HepG2 (cell line): ENCODE results near the gene ZDHHC24. TPM values are rescaled to one million over a fixed set of nuclear protein-coding genes. Genes with fewer than 3 reads are reported as not detected.

Experiments
- HDAC1 ChIP-seq: sonication (generic); formaldehyde crosslinking; IDR thresholded peaks from 2 replicates; pipeline ENCODE4 v1.5.1; 2020; ENCODE audit warnings: mild to moderate bottlenecking, missing genetic modification reagents
- KDM2A ChIP-seq: sonication (generic); formaldehyde crosslinking; IDR thresholded peaks from 2 replicates; pipeline ENCODE4 v1.4.0; 2020; ENCODE audit warnings: low read depth, missing genetic modification reagents, borderline replicate concordance
- MTF1 ChIP-seq: sonication (generic); formaldehyde crosslinking; IDR thresholded peaks from 2 replicates; pipeline ENCODE4 v1.5.0; 2020; ENCODE audit warnings: missing genetic modification reagents
- SALL1 ChIP-seq: sonication (generic); formaldehyde crosslinking; IDR thresholded peaks from 2 replicates; pipeline ENCODE4 v1.8.0; 2022; ENCODE audit warnings: mild to moderate bottlenecking, missing genetic modification reagents
- SP2 ChIP-seq: sonication (generic); formaldehyde crosslinking; IDR thresholded peaks from 2 replicates; pipeline ENCODE4 v1.5.1; 2020; ENCODE audit warnings: mild to moderate bottlenecking, missing genetic modification reagents
- TBP ChIP-seq: sonication (generic); formaldehyde crosslinking; IDR thresholded peaks from 2 replicates; pipeline ENCODE4 v1.5.0; 2020; ENCODE audit warnings: missing genetic modification reagents
- TEAD2 ChIP-seq: sonication (generic); formaldehyde crosslinking; IDR thresholded peaks from 2 replicates; pipeline ENCODE4 v1.9.0; 2021; ENCODE audit warnings: missing genetic modification reagents
- YEATS2 ChIP-seq: sonication (generic); formaldehyde crosslinking; IDR thresholded peaks from 2 replicates; pipeline ENCODE4 v1.4.0; 2020; ENCODE audit warnings: missing genetic modification reagents, borderline replicate concordance
- ZBTB7A ChIP-seq: sonication (generic); formaldehyde crosslinking; IDR thresholded peaks from 2 replicates; pipeline ENCODE4 v1.8.0; 2022; ENCODE audit warnings: mild to moderate bottlenecking, missing genetic modification reagents
- ZFY ChIP-seq: sonication (generic); formaldehyde crosslinking; IDR thresholded peaks from 2 replicates; pipeline ENCODE4 v1.4.0; 2020; ENCODE audit warnings: missing genetic modification reagents
- ZNF101 ChIP-seq: sonication (generic); formaldehyde crosslinking; IDR thresholded peaks from 2 replicates; pipeline ENCODE4 v1.4.0; 2020; ENCODE audit warnings: mild to moderate bottlenecking, low read depth, missing genetic modification reagents, borderline replicate concordance
- ZNF407 ChIP-seq: sonication (generic); formaldehyde crosslinking; IDR thresholded peaks from one replicate; pipeline ENCODE4 v1.5.1; 2020; ENCODE audit warnings: mild to moderate bottlenecking, missing genetic modification reagents; ENCODE audit errors: not compliant biosample characterization
- ZNF687 ChIP-seq: sonication (generic); formaldehyde crosslinking; IDR thresholded peaks from 2 replicates; pipeline ENCODE4 v1.5.1; 2020; ENCODE audit warnings: mild to moderate bottlenecking, missing genetic modification reagents, moderate library complexity
- ZSCAN12 ChIP-seq: sonication (generic); formaldehyde crosslinking; IDR thresholded peaks from 2 replicates; pipeline ENCODE4 v1.9.0; 2021; ENCODE audit warnings: mild to moderate bottlenecking, missing genetic modification reagents
- polyA plus RNA-seq, 8 experiments: library from polyadenylated mRNA; depleted of rRNA in 3 of 8; stranded (reverse) in 7 of 8; unstranded in 1 of 8; fragments of >200 nt; fragmentation: Illumina TruSeq in 4 of 8; extraction: Trizol in 4 of 8; gene quantifications; 2 replicates each; pipeline versions ENCODE4 v1.2.1 to v1.2.3, GENCODE V29; 2011 to 2016; ENCODE audit warnings: low read depth in 4 of 8, missing spikeins in 1 of 8, mixed read lengths in 1 of 8; ENCODE audit not compliant: insufficient read depth in 1 of 8
- total RNA-seq, 5 experiments: library from RNA; depleted of rRNA; stranded (reverse); fragments of >200 nt; fragmentation: Illumina TruSeq; extraction: Trizol; gene quantifications; 2 replicates each; pipeline ENCODE4 v1.2.3, GENCODE V29; 2016; ENCODE audit warnings: low read depth in 1 of 5
- TF ChIP-seq, protein P1 (sequence below): IDR thresholded peaks from 2 replicates; pipeline ENCODE4 v1.6.1; 2016; ENCODE audit warnings: missing compliant biosample characterization, missing genetic modification reagents, borderline replicate concordance
- TF ChIP-seq, protein P2 (sequence below): sonication (generic); formaldehyde crosslinking; IDR thresholded peaks from 2 replicates; pipeline ENCODE4 v1.4.0; 2020; ENCODE audit warnings: low read depth, mild to moderate bottlenecking, missing genetic modification reagents

The ZDHHC24 gene
- total and polyA plus RNA-seq, 2 of the 13 experiments (the other 11 are each of a cell fraction or from before 2014, with no cell fraction given), result 4.3 TPM

DNA sequence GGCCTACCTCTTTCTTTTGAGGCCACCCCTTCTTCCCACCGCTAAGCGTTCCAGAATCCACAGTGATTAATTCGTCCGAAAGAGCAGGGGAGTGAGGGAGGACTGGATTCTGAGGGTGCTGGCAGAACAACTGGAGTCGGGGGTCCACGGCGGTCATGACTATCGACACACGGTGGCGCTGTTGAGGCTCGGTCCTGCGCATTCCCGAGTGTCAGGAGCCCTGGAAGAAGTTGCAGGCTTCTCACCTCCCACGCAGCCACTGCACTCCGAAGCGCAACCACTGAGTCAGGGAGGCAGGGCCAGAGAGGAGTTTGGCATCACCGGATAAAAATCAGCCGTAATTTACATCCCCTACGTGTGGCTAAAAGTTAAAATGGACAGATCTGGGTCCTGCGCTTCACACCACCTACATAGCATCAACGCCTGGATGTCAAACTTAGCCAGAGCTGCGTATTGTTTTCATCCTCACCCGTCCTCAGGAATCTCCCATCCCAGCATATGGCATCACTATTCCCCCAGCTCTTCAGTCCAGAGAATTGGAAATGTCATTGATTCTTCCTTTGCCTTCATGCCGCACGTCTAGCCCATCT is 33.3 kb upstream of the ZDHHC24 start (continued):
- TF ChIP-seq YEATS2 (CRISPR knock-in tag), result no peak
- no peak for TF ChIP-seq TEAD2
- TF ChIP-seq, protein P1, sequence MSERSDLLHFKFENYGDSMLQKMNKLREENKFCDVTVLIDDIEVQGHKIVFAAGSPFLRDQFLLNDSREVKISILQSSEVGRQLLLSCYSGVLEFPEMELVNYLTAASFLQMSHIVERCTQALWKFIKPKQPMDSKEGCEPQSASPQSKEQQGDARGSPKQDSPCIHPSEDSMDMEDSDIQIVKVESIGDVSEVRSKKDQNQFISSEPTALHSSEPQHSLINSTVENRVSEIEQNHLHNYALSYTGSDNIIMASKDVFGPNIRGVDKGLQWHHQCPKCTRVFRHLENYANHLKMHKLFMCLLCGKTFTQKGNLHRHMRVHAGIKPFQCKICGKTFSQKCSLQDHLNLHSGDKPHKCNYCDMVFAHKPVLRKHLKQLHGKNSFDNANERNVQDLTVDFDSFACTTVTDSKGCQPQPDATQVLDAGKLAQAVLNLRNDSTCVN (CRISPR knock-in tag), result no peak
- no peak; the same call in 1 of the 2 replicates for TF ChIP-seq ZFY (CRISPR knock-in tag)
- peak; percentile 39; the same call in 1 of the 2 replicates for TF ChIP-seq KDM2A (CRISPR knock-in tag)
- TF ChIP-seq SP2 (CRISPR knock-in tag), result no peak
- no peak for TF ChIP-seq TBP (CRISPR knock-in tag)
- TF ChIP-seq ZNF407 (CRISPR knock-in tag), result peak; percentile 36
- TF ChIP-seq, protein P2, sequence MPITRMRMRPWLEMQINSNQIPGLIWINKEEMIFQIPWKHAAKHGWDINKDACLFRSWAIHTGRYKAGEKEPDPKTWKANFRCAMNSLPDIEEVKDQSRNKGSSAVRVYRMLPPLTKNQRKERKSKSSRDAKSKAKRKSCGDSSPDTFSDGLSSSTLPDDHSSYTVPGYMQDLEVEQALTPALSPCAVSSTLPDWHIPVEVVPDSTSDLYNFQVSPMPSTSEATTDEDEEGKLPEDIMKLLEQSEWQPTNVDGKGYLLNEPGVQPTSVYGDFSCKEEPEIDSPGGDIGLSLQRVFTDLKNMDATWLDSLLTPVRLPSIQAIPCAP (CRISPR knock-in tag), result no peak
- TF ChIP-seq MTF1 (CRISPR knock-in tag), result no peak
- peak; percentile 74 for TF ChIP-seq ZNF687 (CRISPR knock-in tag)
- TF ChIP-seq ZSCAN12 (CRISPR knock-in tag), result no peak
- TF ChIP-seq ZNF101 (CRISPR knock-in tag), result no peak
- no peak for TF ChIP-seq ZBTB7A (CRISPR knock-in tag)
- no peak for TF ChIP-seq HDAC1
- peak; percentile 48 for TF ChIP-seq SALL1
